ENCODE data around the gene PTPDC1. TPM values are rescaled to one million over a fixed set of nuclear protein-coding genes. Genes with fewer than 3 reads are reported as not detected.

Gene PTPDC1
- total and polyA plus RNA-seq, 9 of the 15 experiments (the other 6 are each of a cell fraction or from before 2014, with no cell fraction given) = 1.1 to 8.1 (median 5.7) TPM

- Histone ChIP-seq H3K4me1 (replicated peaks in 1 of 2; ENCODE audit: control insufficient read depth in 2 of 2, insufficient read depth in 2 of 2, low read length in 2 of 2) (peaks cover 0 to 5% of the 10 kb centered on the region in 2 experiments; a peak in 2 of 5 replicates), H3K4me2 (ENCODE audit: insufficient read depth, low read length) (no peak overlapping the region), H3K27ac (ENCODE audit: extremely low read depth, low read depth, low read length) (no peak overlapping the region), H3K9me1 (ENCODE audit: control insufficient read depth, insufficient read depth, low read length) (no peaks in the 10 kb centered on the region), H3K79me2 (ENCODE audit: control insufficient read depth, insufficient read depth, low read length) (no peaks in the 10 kb centered on the region), H3K9ac (ENCODE audit: insufficient read depth in 1 of 2, low read depth in 2 of 2, low read length in 2 of 2) (no peak overlapping the region), H3K4me3 (no peak overlapping the region), H3K27me3 (ENCODE audit: control insufficient read depth in 2 of 2, insufficient read depth in 2 of 2, low read length in 2 of 2) (no peaks in the 10 kb centered on the region; a peak in 1 of 5 replicates), H3K36me3 (ENCODE audit: control insufficient read depth, insufficient read depth, low read length) (no peaks in the 10 kb centered on the region), H3K9me3 (replicated peaks; ENCODE audit: control insufficient read depth, insufficient read depth, low read depth, low read length) (0 out of 2 replicates have a peak, but pooled peaks cover 4% of the 10 kb centered on the region), H2AFZ (ENCODE audit: low read depth, low read length) (peak overlapping the region; percentile 71), H4K20me1 (replicated peaks; ENCODE audit: control insufficient read depth, insufficient read depth, low read length) (no peaks in the 10 kb centered on the region)
- peak; percentile 95 for FAIRE-seq
- intact Hi-C loops (cut with micrococcal nuclease) (loop anchor here (1.0 to 2.0 kb wide), 3 partner anchors 51 to 148 kb away; no protein-coding TSS in a partner anchor), in situ Hi-C loops (cut with MboI) (no loop called here)
- BruUV-seq (replicated peaks) = no TSS peak
- ChIA-PET POLR2A (interaction anchor here (0.5 to 1.0 kb wide), 3 partner anchors 112 to 251 kb away, joined by 3 to 5 read pairs (median 3); no protein-coding TSS in a partner anchor), CTCF (ENCODE audit: low intra/inter-chr PET ratio) (interaction anchor here (1.4 to 2.1 kb wide), 2 partner anchors 145 to 148 kb away, joined by 5 to 40 read pairs; no protein-coding TSS in a partner anchor)
- 6% methylated on average over 2 of the region's 2 CpGs for WGBS (ENCODE audit: insufficient coverage, low coverage, missing lambda C conversion rate)
- peak; percentile 95 for ATAC-seq
- DNase-seq (ENCODE audit: extremely low read depth in 1 of 4, low spot score in 3 of 4) = peak; percentile 44 to 88 (median 54)
- TF ChIP-seq, protein P1, sequence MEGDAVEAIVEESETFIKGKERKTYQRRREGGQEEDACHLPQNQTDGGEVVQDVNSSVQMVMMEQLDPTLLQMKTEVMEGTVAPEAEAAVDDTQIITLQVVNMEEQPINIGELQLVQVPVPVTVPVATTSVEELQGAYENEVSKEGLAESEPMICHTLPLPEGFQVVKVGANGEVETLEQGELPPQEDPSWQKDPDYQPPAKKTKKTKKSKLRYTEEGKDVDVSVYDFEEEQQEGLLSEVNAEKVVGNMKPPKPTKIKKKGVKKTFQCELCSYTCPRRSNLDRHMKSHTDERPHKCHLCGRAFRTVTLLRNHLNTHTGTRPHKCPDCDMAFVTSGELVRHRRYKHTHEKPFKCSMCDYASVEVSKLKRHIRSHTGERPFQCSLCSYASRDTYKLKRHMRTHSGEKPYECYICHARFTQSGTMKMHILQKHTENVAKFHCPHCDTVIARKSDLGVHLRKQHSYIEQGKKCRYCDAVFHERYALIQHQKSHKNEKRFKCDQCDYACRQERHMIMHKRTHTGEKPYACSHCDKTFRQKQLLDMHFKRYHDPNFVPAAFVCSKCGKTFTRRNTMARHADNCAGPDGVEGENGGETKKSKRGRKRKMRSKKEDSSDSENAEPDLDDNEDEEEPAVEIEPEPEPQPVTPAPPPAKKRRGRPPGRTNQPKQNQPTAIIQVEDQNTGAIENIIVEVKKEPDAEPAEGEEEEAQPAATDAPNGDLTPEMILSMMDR (IDR thresholded peaks at IDR 0.05 in 2 of 3, conservative IDR thresholded peaks at IDR 0.05 in 1 of 3; ENCODE audit: insufficient read depth in 2 of 3, low read depth in 1 of 3, low read length in 3 of 3) = peak; percentile 78 to 88 (median 84)
- TF ChIP-seq SLC30A9 (CRISPR knock-in tag; IDR thresholded peaks at IDR 0.05) (no peak), ZNF274 (IDR thresholded peaks at IDR 0.05; ENCODE audit: borderline replicate concordance, low read depth, low read length) (no peak), PPARD (CRISPR knock-in tag; IDR thresholded peaks at IDR 0.05) (no peak), SMC3 (conservative IDR thresholded peaks at IDR 0.05; ENCODE audit: insufficient read depth, low read depth, low read length) (peak; percentile 86), KLF16 (IDR thresholded peaks at IDR 0.05) (0 out of 2 replicates have a peak, but pooled peaks have one; percentile 23), ARNT (IDR thresholded peaks at IDR 0.05) (0 out of 4 replicates have a peak, but pooled peaks of 1 of the 2 experiments have one; percentile 59), RREB1 (CRISPR knock-in tag; IDR thresholded peaks at IDR 0.05) (no peak)
- TF ChIP-seq, protein P2, sequence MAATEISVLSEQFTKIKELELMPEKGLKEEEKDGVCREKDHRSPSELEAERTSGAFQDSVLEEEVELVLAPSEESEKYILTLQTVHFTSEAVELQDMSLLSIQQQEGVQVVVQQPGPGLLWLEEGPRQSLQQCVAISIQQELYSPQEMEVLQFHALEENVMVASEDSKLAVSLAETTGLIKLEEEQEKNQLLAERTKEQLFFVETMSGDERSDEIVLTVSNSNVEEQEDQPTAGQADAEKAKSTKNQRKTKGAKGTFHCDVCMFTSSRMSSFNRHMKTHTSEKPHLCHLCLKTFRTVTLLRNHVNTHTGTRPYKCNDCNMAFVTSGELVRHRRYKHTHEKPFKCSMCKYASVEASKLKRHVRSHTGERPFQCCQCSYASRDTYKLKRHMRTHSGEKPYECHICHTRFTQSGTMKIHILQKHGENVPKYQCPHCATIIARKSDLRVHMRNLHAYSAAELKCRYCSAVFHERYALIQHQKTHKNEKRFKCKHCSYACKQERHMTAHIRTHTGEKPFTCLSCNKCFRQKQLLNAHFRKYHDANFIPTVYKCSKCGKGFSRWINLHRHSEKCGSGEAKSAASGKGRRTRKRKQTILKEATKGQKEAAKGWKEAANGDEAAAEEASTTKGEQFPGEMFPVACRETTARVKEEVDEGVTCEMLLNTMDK (IDR thresholded peaks at IDR 0.05; ENCODE audit: borderline replicate concordance, insufficient read depth, low read depth, low read length, poor library complexity, severe bottlenecking) = peak; percentile 48
- TF ChIP-seq, protein P3, sequence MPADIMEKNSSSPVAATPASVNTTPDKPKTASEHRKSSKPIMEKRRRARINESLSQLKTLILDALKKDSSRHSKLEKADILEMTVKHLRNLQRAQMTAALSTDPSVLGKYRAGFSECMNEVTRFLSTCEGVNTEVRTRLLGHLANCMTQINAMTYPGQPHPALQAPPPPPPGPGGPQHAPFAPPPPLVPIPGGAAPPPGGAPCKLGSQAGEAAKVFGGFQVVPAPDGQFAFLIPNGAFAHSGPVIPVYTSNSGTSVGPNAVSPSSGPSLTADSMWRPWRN (IDR thresholded peaks at IDR 0.05; ENCODE audit: low read depth) = no peak
Observed at GRCh38 chr9:94065535-94065961, 18.7 kb upstream of the PTPDC1 start.

Measured in K562 (cell line).